NCI-H2196 treated with DMSO at 0.1 percent for 48 hours (cell line): ENCODE data around the gene TAF5.
"Not testable (repeated sequence)": the region's sequence is repeated elsewhere in the genome, so short reads cannot be mapped to it uniquely, and the experiment has no call there.

Source experiments
- DNase-seq: peaks from one replicate; lab custom pipeline; 2025; ENCODE audit not compliant: unreplicated experiment; lab: John Stamatoyannopoulos, UW

TAF5 gene

GRCh38 chr10:103367782-103368518 lies at the start of gene TAF5:
TAF5 (plus strand) TSS chr10:103367976; CDS start chr10:103367990, 14 bp downstream.
- DNase-seq = peak; percentile 77

DNA sequence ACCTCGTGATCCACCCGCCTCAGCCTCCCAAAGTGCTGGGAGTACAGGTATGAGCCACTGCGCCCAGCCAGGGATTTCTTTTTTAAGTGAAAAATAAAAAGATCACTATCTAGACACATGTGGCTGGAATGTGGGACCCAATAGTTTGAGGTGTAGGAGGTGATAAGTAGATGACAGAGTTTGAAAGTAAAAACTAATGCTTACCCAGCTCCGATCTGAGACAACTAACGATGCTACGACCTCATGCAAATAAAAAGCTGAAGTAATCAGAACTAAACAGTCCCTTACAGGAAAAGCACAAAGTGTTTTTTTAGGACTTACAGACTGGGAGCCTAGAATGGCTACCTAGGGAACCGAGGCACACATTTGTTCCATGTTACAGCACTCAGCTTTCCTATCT lies 39.9 kb upstream of the TAF5 start:
- no peak for DNase-seq

- no peak for DNase-seq
Measured at GRCh38 chr10:103333934-103334520, 33.7 kb upstream of the TAF5 start.

DNA sequence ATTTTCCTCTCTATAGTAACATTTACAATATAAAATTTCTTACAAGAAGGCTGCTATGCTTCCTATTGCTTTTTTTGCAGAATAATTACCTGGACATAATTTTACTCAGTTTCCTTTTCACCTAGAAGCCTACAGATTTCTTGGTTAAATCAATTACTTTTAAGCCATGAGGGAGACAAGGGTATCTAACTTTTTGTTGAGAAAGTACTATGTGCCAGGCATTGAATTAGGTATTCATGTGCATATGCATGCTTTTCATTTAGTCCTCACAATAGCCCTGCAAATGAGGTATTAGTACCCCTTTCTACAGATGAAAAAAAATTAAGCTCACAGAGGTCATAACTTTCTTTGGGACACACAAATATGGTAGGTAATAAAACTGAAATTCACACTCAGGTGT lies 33.2 kb upstream of the TAF5 start:
- DNase-seq = no peak

DNA sequence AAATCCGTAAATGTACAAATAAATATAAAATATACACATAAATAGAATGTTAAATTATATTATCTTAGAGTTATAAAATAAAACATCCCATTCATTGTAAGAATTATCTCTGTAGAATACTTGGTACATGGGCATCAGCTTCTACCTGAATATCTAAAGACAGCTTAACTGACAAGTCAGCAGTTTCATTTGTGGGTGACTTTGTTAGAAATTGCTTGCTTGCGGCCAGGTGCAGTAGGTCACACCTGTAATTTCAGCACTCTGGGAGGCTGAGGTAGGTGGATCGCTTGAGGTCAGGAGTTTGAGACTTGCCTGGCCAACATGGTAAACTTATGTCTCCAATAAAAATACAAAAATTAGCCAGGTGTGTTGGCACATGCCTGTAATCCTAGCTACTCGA lies 31.4 kb upstream of the TAF5 start:
- no peak for DNase-seq

- DNase-seq = no peak
Measured at GRCh38 chr10:103350175-103350516, 17.6 kb upstream of the TAF5 start.

GRCh38 chr10:103350517-103351260 lies 17.1 kb upstream of the TAF5 start, which contains the start of gene PCGF6:
PCGF6 (minus strand) TSS chr10:103351140; CDS start chr10:103351066, 74 bp downstream.
- DNase-seq = peak; percentile 26

- DNase-seq = no peak
Measured at GRCh38 chr10:103353281-103353680, 14.5 kb upstream of the TAF5 start.

GRCh38 chr10:103354567-103354966 lies 13.2 kb upstream of the TAF5 start:
- DNase-seq = not testable (repeated sequence)

DNA sequence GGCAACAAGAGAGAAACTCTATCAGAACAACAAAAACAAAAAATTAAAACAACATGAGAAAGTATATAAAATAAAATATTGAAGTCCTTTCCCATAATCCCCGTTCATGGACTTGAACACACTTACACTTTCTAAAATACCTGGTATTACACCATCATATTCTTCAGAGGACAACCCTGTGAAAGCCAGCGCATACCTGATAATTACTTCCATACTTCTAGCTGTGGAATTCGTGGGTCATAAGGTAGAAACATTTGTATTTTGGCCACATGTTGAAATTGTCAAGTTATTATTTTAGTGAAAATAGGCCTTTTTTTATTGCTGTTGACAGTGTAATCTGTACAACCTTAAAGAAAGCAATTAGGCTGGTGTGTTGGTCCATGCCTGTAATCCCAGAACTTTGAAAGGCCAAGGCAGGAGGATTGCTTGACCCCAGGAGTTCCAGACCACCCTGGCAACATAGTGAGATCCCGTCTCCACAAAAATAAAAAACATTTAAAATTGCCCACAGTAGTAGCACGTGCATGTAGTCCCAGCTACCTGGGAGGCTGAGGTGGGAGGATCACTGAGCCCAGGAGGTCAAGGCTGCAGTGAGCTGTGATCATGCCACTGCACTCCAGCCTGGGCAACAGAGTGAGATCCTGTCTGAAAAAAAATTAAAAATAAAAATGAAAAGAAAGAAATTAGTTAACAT lies 11.7 kb upstream of the TAF5 start:
- no peak for DNase-seq

- DNase-seq = not testable (repeated sequence)
Measured at GRCh38 chr10:103359493-103359892, 8.3 kb upstream of the TAF5 start.

DNA sequence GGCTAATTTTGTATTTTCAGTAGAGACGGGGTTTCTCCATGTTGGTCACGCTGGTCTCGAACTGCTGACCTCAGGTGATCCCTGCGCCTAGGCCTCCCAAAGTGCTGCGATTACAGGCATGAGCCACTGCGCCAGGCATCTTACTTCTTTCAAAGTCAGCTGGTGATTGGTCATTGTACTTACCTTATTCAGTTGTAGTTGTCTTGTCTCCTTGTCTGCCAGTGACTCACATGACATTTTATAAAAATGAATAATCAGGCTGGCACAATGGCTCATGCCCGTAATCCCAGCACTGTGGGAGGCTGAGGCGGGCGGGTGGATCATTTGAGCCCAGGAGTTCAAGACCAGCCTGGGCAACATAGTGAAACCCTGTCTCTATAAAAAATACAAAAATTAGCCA lies 7.0 kb upstream of the TAF5 start:
- DNase-seq = not testable (repeated sequence)

DNA sequence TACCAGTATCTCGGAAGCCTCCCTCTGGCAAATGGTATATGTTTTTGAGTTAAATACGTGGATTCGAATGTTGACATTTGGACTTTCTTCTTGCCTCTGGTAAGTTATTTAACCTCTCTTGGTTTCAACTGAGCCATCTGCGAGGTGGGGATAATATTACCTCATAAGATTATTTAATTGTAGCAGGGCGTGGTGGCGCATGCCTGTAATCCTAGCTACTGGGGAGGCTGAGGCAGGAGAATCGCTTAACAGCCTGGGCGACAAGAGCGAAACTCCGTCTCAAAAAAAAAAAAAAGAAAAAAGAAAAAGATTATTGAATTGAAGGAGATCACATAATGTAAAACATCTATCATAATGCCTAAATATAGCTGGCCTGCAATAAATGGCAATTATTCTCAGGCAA lies 396 bp upstream of the TAF5 start:
- no peak for DNase-seq

- no peak for DNase-seq
Measured at GRCh38 chr10:103373544-103373943, 5.8 kb downstream of the TAF5 start.

GRCh38 chr10:103374263-103374662 lies 6.5 kb downstream of the TAF5 start:
- no peak for DNase-seq

GRCh38 chr10:103382769-103383168 lies 15.0 kb downstream of the TAF5 start:
- no peak for DNase-seq

DNA sequence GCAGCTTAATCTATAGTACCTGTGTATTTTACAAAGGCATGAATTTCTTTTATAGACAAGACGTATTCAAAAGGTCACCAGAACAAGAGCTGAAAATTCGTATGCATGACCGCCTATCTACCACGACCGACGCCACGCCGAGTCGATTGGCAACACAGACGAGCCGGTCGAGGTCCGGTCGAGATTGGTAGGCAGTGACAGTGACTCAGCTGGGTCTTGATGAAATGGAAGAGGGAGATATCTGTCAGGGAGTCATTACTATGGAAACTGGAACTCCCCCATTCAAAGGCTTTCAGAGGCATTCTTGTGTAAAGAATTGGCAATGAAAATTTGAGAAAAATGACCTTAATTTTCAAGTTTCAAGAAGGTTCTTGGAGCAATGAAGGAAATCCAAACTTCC lies 26.4 kb downstream of the TAF5 start:
- DNase-seq = no peak

DNA sequence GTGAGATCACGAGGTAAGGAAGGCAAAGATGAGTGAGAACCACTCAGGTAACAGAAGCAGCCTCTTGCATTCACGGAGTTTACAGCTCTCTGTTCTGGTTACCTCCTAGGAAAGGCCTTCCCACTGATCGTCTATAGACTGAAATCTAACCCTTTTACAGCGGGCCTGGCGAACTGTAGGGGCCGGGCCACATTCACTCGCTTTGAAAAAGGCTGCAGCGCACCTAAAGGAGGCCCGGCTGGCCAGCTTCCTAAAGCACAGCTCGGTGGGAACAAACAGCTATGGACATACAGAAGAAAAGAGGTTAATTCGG lies 27.9 kb downstream of the TAF5 start:
- DNase-seq = no peak

- DNase-seq = peak; percentile 80
Measured at GRCh38 chr10:103396067-103396788, 28.5 kb downstream of the TAF5 start, which contains the start of the genes ATP5MK and PDCD11. ATP5MK (minus strand) TSS chr10:103396475; CDS start chr10:103392457, 4,018 bp downstream. PDCD11 (plus strand) TSS chr10:103396626; CDS start chr10:103398427, 1,801 bp downstream.

GRCh38 chr10:103396789-103397087 lies 29.0 kb downstream of the TAF5 start:
- DNase-seq = no peak
